Body of pancreas (tissue), 4 donors: ENCODE data around the gene RABEP2. TPM values are rescaled to one million over a fixed set of nuclear protein-coding genes. Genes with fewer than 3 reads are reported as not detected.
A peak's percentile ranks its signal among the peaks of the same experiment; 100 is the strongest.

Experiments
- ATAC-seq: fragments of 150-250 bp; one replicate; pipeline ENCODE4 v1.9.1; 2016
- DNase-seq, 4 donors: peaks; one replicate each; pipeline ENCODE4 v3.0.0-alpha.2; 2019
- H3K27ac ChIP-seq, 4 donors: fragments of 200-600 bp; sonication (generic); 1 replicate in 3 of 4; 2 replicates in 1 of 4; pipeline versions ENCODE4 v1.5.1 to v1.6.1; 2016 to 2019; ENCODE audit warnings: mild to moderate bottlenecking in 1 of 4, mixed read lengths in 1 of 4, moderate library complexity in 1 of 4
- H3K27me3 ChIP-seq, 2 donors: fragments of 200-600 bp; sonication (generic); one replicate each; pipeline ENCODE4 v1.6.0; 2016; ENCODE audit warnings: mild to moderate bottlenecking in 1 of 2
- H3K36me3 ChIP-seq, 2 donors: fragments of 200-600 bp; sonication (generic); replicated peaks in 1 of 2; 2 replicates each; pipeline ENCODE4 v1.5.1; 2016; ENCODE audit warnings: low read depth in 2 of 2; ENCODE audit not compliant: insufficient read depth in 1 of 2
- H3K4me1 ChIP-seq: fragments of 200-600 bp; sonication (generic); one replicate; pipeline ENCODE4 v1.6.0; 2016
- H3K4me3 ChIP-seq, 2 donors: fragments of 200-600 bp; sonication (generic); 1 replicate in 1 of 2; 2 replicates in 1 of 2; pipeline ENCODE4 v1.5.1; 2016 to 2019
- H3K9me3 ChIP-seq, 3 donors: fragments of 200-600 bp; sonication (generic); 1 replicate in 2 of 3; 2 replicates in 1 of 3; pipeline ENCODE4 v1.5.1; 2016
- CTCF ChIP-seq, 7 experiments: fragments of 450-650 bp in 4 of 7; fragments of 200-600 bp in 3 of 7; sonication (generic) in 3 of 7; IDR thresholded peaks; one replicate each; pipeline ENCODE4 v1.5.1; 2016 to 2019; ENCODE audit warnings: antibody characterized with exemption in 7 of 7
- POLR2A ChIP-seq, 3 donors: fragments of 450-650 bp; IDR thresholded peaks; one replicate each; pipeline ENCODE4 v1.6.1; 2016; ENCODE audit warnings: antibody characterized with exemption in 3 of 3, mild to moderate bottlenecking in 2 of 3
- WGBS, 2 donors: methylation state at CpG; one replicate each; pipeline ENCODE4 v1.1.5; 2017; 5-methylcytosine and 5-hydroxymethylcytosine counted together
- intact Hi-C: fragments of 100-400 bp; cut with DNase I; formaldehyde crosslinking; loops from one replicate; pipeline ENCODE4 v1.15.1; 2023
- total RNA-seq, 2 donors: library from RNA; depleted of rRNA; stranded (reverse); fragments of >200 nt; gene quantifications; one replicate each; pipeline ENCODE4 v1.1.0, GENCODE V29; 2016

Gene RABEP2
- total RNA-seq, 2 donors from 2014 or later: 27.2 to 118 TPM

- H3K4me3 ChIP-seq: no peak overlapping the region
- no peaks in the 10 kb centered on the region for H3K27me3 ChIP-seq
- DNase-seq (no peak), ATAC-seq (no peak)
- no peaks in the 10 kb centered on the region for H3K36me3 ChIP-seq
- H3K9me3 ChIP-seq: no peaks in the 10 kb centered on the region
- peaks cover 11% of the 10 kb centered on the region for H3K4me1 ChIP-seq
- intact Hi-C loops: loop anchor here (10.0 kb wide), 1 partner anchor 59 kb away; the partner anchor contains the start of gene CD19
- 58 to 61% methylated on average over 9 to 13 of the region's 13 CpGs for WGBS, 2 donors
- no peak for TF ChIP-seq CTCF (IDR thresholded peaks at IDR 0.05)
- no peak for TF ChIP-seq POLR2A (IDR thresholded peaks at IDR 0.05)
- no peak overlapping the region for H3K27ac ChIP-seq
Measured at GRCh38 chr16:28875134-28876018, 49.7 kb downstream of the RABEP2 start.

DNA sequence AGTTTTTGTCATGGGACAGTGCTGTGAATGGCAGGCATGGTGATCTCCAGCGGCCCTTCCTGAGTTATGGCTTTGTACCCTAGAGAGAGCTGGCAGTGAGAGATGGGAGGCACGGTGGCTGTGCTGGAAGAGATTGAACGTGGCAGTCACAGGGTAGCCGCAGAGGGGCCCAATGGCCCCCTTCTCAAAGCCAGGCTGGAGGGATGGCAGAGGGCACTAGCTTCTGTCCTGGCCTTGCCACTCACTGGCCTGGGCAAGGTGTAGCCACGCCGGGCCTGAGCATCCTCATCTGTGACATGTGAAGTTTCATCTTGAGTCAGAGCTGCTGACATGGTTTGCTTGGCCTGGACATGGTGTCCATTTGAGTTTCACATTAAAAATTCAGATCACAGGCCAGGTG is 50.6 kb downstream of the RABEP2 start:
- H3K4me3 ChIP-seq: no peak overlapping the region
- 96% methylated on average over 6 of the region's 6 CpGs; no CpG with 5 or more reads in 1 of the 2 donors for WGBS, 2 donors
- H3K4me1 ChIP-seq: peaks cover 4% of the 10 kb centered on the region
- intact Hi-C loops: loop anchor here (10.0 kb wide), 1 partner anchor 60 kb away; the partner anchor contains the start of gene CD19
- H3K27ac ChIP-seq: no peak overlapping the region
- no peak for ATAC-seq
- no peak for DNase-seq
- no peaks in the 10 kb centered on the region for H3K27me3 ChIP-seq
- H3K9me3 ChIP-seq: no peaks in the 10 kb centered on the region
- peaks cover 8 to 9% of the 10 kb centered on the region in 2 donors for H3K36me3 ChIP-seq
- TF ChIP-seq CTCF (IDR thresholded peaks at IDR 0.05): no peak
- no peak for TF ChIP-seq POLR2A (IDR thresholded peaks at IDR 0.05)

- H3K36me3 ChIP-seq: peaks cover 13 to 14% of the 10 kb centered on the region in 2 donors
- H3K9me3 ChIP-seq: no peaks in the 10 kb centered on the region
- no peak overlapping the region for H3K27ac ChIP-seq
- peak in 2 of 4 donors; percentile 35 to 36 for DNase-seq
- no peak overlapping the region for H3K4me3 ChIP-seq
- H3K4me1 ChIP-seq: no peaks in the 10 kb centered on the region
- ATAC-seq: peak; percentile 38
- intact Hi-C loops: loop anchor here (10.0 kb wide), 1 partner anchor 61 kb away; the partner anchor contains the start of gene CD19
- WGBS, 2 donors: 80 to 83% methylated on average over 17 to 18 of the region's 18 CpGs
- no peaks in the 10 kb centered on the region for H3K27me3 ChIP-seq
- TF ChIP-seq POLR2A (IDR thresholded peaks at IDR 0.05) (no peak), CTCF (IDR thresholded peaks at IDR 0.05) (peak in 6 of 7 experiments; percentile 41 to 62 (median 56))
Measured at GRCh38 chr16:28873543-28874201, 51.4 kb downstream of the RABEP2 start.

- H3K9me3 ChIP-seq: no peaks in the 10 kb centered on the region
- TF ChIP-seq CTCF (IDR thresholded peaks at IDR 0.05): no peak
- no peak for TF ChIP-seq POLR2A (IDR thresholded peaks at IDR 0.05)
- DNase-seq (no peak), ATAC-seq (no peak)
- WGBS, 2 donors: 90 to 91% methylated on average over 15 of the region's 15 CpGs
- no peak overlapping the region for H3K4me3 ChIP-seq
- no peaks in the 10 kb centered on the region for H3K4me1 ChIP-seq
- intact Hi-C loops: loop anchor here (10.0 kb wide), 1 partner anchor 62 kb away; the partner anchor contains the start of gene CD19
- no peak overlapping the region for H3K27ac ChIP-seq
- H3K27me3 ChIP-seq: no peaks in the 10 kb centered on the region
- peaks cover 15 to 17% of the 10 kb centered on the region in 2 donors for H3K36me3 ChIP-seq
Measured at GRCh38 chr16:28872952-28873351, 52.1 kb downstream of the RABEP2 start.
